Measurements from ENCODE around the gene DSG1.

Gene DSG1

GRCh38 chr18:31402026-31402373 is 84.0 kb downstream of the DSG1 start:
- H3K79me2 ChIP-seq (ENCODE audit: insufficient read depth, low read length), result no peaks in the 10 kb centered on the region
- no peaks in the 10 kb centered on the region for H4K20me1 ChIP-seq (ENCODE audit: low read depth, low read length)
- TF ChIP-seq, protein P1, sequence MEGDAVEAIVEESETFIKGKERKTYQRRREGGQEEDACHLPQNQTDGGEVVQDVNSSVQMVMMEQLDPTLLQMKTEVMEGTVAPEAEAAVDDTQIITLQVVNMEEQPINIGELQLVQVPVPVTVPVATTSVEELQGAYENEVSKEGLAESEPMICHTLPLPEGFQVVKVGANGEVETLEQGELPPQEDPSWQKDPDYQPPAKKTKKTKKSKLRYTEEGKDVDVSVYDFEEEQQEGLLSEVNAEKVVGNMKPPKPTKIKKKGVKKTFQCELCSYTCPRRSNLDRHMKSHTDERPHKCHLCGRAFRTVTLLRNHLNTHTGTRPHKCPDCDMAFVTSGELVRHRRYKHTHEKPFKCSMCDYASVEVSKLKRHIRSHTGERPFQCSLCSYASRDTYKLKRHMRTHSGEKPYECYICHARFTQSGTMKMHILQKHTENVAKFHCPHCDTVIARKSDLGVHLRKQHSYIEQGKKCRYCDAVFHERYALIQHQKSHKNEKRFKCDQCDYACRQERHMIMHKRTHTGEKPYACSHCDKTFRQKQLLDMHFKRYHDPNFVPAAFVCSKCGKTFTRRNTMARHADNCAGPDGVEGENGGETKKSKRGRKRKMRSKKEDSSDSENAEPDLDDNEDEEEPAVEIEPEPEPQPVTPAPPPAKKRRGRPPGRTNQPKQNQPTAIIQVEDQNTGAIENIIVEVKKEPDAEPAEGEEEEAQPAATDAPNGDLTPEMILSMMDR (IDR thresholded peaks at IDR 0.05; ENCODE audit: insufficient read depth, low read length, poor library complexity, severe bottlenecking), result no peak
- no peak for TF ChIP-seq EZH2phosphoT487 (conservative IDR thresholded peaks at IDR 0.05; ENCODE audit: low read length)
- H3K4me2 ChIP-seq (ENCODE audit: low read depth, low read length, poor library complexity, severe bottlenecking), result no peak overlapping the region
- no peaks in the 10 kb centered on the region for H3K9me3 ChIP-seq (ENCODE audit: insufficient read depth, low read length)
- H3K27ac ChIP-seq (ENCODE audit: low read depth, low read length), result no peak overlapping the region
- no peaks in the 10 kb centered on the region for H3K36me3 ChIP-seq (ENCODE audit: low read length)
- no peaks in the 10 kb centered on the region for H3K9me2 ChIP-seq (replicated peaks; ENCODE audit: insufficient read depth, low read length)
- no peak overlapping the region for H3K9ac ChIP-seq (ENCODE audit: low read length)
- H3K4me3 ChIP-seq (ENCODE audit: insufficient read depth, low read length, poor library complexity, severe bottlenecking), result no peak overlapping the region
- no peaks in the 10 kb centered on the region for H3K27me3 ChIP-seq (ENCODE audit: low read length)
- no peaks in the 10 kb centered on the region for H3F3A ChIP-seq (ENCODE audit: insufficient read depth)
- H2AFZ ChIP-seq (ENCODE audit: low read depth, low read length, severe bottlenecking), result no peak overlapping the region

DNA sequence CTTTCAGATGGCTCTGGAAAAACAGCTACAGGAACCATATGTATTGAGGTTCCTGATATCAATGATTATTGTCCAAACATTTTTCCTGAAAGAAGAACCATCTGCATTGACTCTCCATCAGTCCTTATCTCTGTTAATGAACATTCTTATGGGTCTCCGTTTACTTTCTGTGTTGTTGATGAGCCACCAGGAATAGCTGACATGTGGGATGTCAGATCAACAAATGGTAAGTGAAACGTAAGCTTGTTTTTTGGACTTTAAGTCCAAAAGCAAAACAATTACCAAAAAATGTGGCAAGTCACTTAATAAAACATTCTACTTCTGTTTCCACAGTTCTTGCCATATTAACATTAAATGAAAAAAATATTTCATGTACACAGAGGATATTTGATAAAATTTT is 85.4 kb downstream of the DSG1 start:
- H3K4me2 ChIP-seq (ENCODE audit: low read depth, low read length, poor library complexity, severe bottlenecking), result no peak overlapping the region
- no peaks in the 10 kb centered on the region for H4K20me1 ChIP-seq (ENCODE audit: low read depth, low read length)
- no peaks in the 10 kb centered on the region for H3F3A ChIP-seq (ENCODE audit: insufficient read depth)
- H2AFZ ChIP-seq (ENCODE audit: low read depth, low read length, severe bottlenecking), result no peak overlapping the region
- H3K9me3 ChIP-seq (ENCODE audit: insufficient read depth, low read length), result no peaks in the 10 kb centered on the region
- H3K79me2 ChIP-seq (ENCODE audit: insufficient read depth, low read length), result no peaks in the 10 kb centered on the region
- TF ChIP-seq, protein P1 (IDR thresholded peaks at IDR 0.05; ENCODE audit: insufficient read depth, low read length, poor library complexity, severe bottlenecking), result no peak
- no peak for TF ChIP-seq EZH2phosphoT487 (conservative IDR thresholded peaks at IDR 0.05; ENCODE audit: low read length)
- H3K4me3 ChIP-seq (ENCODE audit: insufficient read depth, low read length, poor library complexity, severe bottlenecking), result no peak overlapping the region
- no peaks in the 10 kb centered on the region for H3K9me2 ChIP-seq (replicated peaks; ENCODE audit: insufficient read depth, low read length)
- H3K9ac ChIP-seq (ENCODE audit: low read length), result no peak overlapping the region
- no peaks in the 10 kb centered on the region for H3K27me3 ChIP-seq (ENCODE audit: low read length)
- H3K27ac ChIP-seq (ENCODE audit: low read depth, low read length), result no peak overlapping the region
- no peaks in the 10 kb centered on the region for H3K36me3 ChIP-seq (ENCODE audit: low read length)

Data from SU-DHL-6 (cell line).